HG02798 (cell line): ENCODE data around the gene IL12A.

Experiments used
- ATAC-seq: cut with Tn5 transposase; IDR thresholded peaks from one replicate; pipeline ENCODE4 v1.9.1; 2021; ENCODE audit warnings: mild to moderate bottlenecking; ENCODE audit not compliant: unreplicated experiment, poor library complexity

The IL12A gene

DNA sequence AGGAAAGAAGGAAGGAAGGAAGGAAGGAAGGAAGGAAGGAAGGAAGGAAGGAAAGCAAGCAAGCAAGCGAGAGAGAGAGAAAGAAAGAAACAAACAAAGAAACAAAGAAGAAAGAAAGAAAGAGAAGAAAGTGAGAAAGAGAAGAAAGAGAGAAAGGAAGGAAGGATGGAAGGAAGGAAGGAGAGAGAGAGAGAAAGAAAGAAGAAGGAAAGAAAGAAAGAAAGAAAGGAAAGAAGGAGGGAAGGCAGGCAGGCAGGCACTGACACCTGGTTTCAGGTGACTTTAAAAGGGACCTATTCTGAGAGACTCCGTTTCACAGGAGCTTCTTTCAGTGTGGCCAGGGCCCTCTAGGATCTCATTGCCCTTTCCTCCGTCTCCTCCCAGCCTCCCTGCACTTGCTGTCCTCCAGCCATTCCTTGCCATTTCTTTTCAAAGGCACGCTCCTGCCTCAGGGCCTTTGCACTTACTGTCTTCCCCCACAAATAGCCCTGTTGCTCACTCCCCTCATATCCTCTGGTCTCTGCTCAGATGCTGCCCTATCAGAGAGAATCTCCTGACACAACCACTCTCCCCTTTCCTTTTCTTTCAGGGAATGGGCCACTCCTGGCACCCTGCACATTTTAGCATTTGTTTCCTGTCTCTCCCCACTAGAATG lies 31.5 kb downstream of the IL12A start:
- no peak for ATAC-seq

- no peak for ATAC-seq
Observed at GRCh38 chr3:160022068-160022467, 33.4 kb downstream of the IL12A start.

- no peak for ATAC-seq
Observed at GRCh38 chr3:160023476-160023875, 34.8 kb downstream of the IL12A start.

GRCh38 chr3:160027541-160028195 lies 39.0 kb downstream of the IL12A start:
- peak; percentile 86 for ATAC-seq

GRCh38 chr3:160035757-160036156 lies 47.1 kb downstream of the IL12A start:
- no peak for ATAC-seq

DNA sequence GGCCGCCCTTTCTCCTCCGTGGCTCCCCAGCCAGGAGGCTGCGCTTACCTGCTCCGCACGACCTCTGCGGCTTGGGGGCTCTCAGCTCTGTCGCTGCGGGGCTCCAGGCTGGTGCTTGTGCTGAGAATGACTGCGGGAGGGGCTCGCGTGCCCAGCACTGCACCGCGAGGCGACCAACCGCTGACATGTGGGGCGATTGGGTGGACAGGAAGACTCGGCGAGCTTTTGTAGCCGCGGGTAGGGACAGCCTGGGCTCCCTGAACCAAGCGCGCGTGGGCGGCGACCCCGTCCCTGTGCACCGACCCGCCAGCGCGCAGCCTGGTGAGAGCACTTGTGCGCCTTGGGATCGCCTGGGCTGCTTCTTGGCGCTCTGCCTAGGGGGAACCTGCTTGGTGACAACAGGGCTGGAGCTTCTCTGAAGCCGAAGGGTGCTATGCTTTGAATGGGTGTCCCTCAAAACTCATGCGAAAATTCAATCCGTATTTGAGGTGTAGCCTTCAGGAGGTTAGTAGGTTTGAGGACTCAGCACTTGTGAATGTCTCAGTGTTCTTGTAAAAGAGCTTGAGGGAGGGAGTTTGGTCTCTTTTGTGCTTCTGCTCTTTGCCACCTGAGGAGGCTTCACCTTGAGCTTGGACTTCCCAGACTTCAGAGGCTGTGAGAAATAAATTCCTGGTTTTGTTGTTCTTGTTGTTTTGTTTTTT lies 50.4 kb downstream of the IL12A start:
- ATAC-seq, result no peak

GRCh38 chr3:160040181-160040580 lies 51.5 kb downstream of the IL12A start:
- no peak for ATAC-seq

GRCh38 chr3:160041465-160041864 lies 52.8 kb downstream of the IL12A start:
- ATAC-seq, result no peak

- no peak for ATAC-seq
Observed at GRCh38 chr3:160044121-160044520, 55.5 kb downstream of the IL12A start.
